Left lung (tissue), 10 donors: ENCODE data around the gene HNRNPM. TPM values are rescaled to one million over a fixed set of nuclear protein-coding genes. Genes with fewer than 3 reads are reported as not detected.
A peak's percentile ranks its signal among the peaks of the same experiment; 100 is the strongest.

Source experiments
- ATAC-seq: fragments of 200-7000 bp; cut with Tn5 transposase; one replicate; pipeline ENCODE4 v1.9.1; 2020; ENCODE audit warnings: moderate library complexity
- DNase-seq, 4 donors: peaks; one replicate each; pipeline ENCODE4 v3.0.0-alpha.2; 2013 to 2020
- H3K27ac ChIP-seq, 2 donors: fragments of 200-600 bp; sonication (generic) in 1 of 2; one replicate each; pipeline versions ENCODE4 v1.5.0 to v1.8.0; 2020 to 2021
- H3K27me3 ChIP-seq, 2 donors: fragments of 200-600 bp; sonication (generic) in 1 of 2; one replicate each; pipeline versions ENCODE4 v1.5.0 to v1.8.0; 2020 to 2021
- H3K36me3 ChIP-seq, 2 donors: fragments of 200-600 bp; sonication (generic) in 1 of 2; one replicate each; pipeline versions ENCODE4 v1.5.0 to v1.8.0; 2020 to 2021
- H3K4me1 ChIP-seq, 2 donors: fragments of 200-600 bp; one replicate each; pipeline ENCODE4 v1.8.0; 2021
- H3K4me3 ChIP-seq, 2 donors: fragments of 200-600 bp; sonication (generic) in 1 of 2; one replicate each; pipeline versions ENCODE4 v1.5.0 to v1.8.0; 2020 to 2021; ENCODE audit warnings: mild to moderate bottlenecking in 1 of 2
- H3K9me3 ChIP-seq, 2 donors: fragments of 200-600 bp; sonication (generic) in 1 of 2; one replicate each; pipeline versions ENCODE4 v1.5.0 to v1.8.0; 2020 to 2021
- CTCF ChIP-seq, 2 donors: fragments of 200-600 bp; sonication (generic) in 1 of 2; IDR thresholded peaks; one replicate each; pipeline versions ENCODE4 v1.5.0 to v1.8.0; 2021; ENCODE audit warnings: antibody characterized with exemption in 2 of 2
- intact Hi-C, 2 donors: fragments of 100-400 bp; cut with DNase I; formaldehyde crosslinking; loops; one replicate each; pipeline versions ENCODE4 v1.11.2 to v1.14.2; 2022
- polyA plus RNA-seq, 6 donors: library from polyadenylated mRNA; unstranded; fragments of 120-200 nt; gene quantifications; one replicate each; pipeline ENCODE4 v1.2.1, GENCODE V29; 2013; ENCODE audit not compliant: insufficient read length in 6 of 6
- total RNA-seq, 2 donors: library from RNA; stranded (reverse); fragmentation: NEBNext Ultra II Directional; extraction: Animal tissue kit (Norgen Biotek cat#: 25700); gene quantifications; one replicate each; pipeline ENCODE4 v1.2.1, GENCODE V29; 2021
- donor health status: DM: no; HTN: yes; CAD: no.
- donor health status: DM: no; HTN: no; CAD: no.

Gene HNRNPM
- total and polyA plus RNA-seq, 8 donors = 121 to 382 (median 335) TPM

DNA sequence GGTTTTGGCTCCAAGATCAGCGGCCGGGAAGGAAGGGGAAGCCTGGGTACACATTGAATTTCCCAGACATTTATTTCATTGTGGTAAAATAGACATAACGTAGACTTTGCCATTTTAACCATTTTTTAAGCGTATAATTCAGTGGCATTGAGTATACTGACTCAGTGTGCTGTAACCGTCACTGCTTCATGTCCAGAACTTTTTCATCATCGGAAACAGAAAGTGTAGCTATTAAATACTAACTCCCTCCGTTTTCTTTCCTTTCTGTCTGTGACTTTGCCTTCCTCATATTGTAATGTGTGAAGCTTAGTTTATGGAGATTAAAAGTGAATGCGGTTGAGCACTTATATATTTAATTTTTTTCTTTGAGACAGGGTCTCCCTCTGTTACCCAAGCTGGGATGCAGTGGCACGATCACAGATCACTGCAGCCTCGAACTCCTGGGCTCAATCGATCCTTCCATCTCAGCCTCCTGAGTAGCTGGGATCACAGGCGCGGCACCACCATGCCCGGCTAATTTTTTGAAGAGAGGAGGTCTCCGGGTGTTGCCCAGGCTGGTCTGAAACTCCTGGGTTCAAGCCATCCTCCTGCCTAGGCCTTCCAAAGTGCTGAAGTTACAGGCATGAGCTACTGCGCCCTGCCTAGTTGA lies 1.4 kb downstream of the HNRNPM start:
- TF ChIP-seq CTCF (IDR thresholded peaks at IDR 0.05) = no peak
- Histone ChIP-seq H3K9me3 (no peaks in the 10 kb centered on the region), H3K4me1 (peaks cover 34 to 61% of the 10 kb centered on the region in 2 donors), H3K27me3 (no peaks in the 10 kb centered on the region), H3K36me3 (peaks cover 0 to 11% of the 10 kb centered on the region in 2 donors), H3K4me3 (peak overlapping the region; percentile 92 to 93), H3K27ac (peak overlapping the region; percentile 90 to 95)
- intact Hi-C loops = no loop called here
- DNase-seq = no peak
- no peak for ATAC-seq

DNA sequence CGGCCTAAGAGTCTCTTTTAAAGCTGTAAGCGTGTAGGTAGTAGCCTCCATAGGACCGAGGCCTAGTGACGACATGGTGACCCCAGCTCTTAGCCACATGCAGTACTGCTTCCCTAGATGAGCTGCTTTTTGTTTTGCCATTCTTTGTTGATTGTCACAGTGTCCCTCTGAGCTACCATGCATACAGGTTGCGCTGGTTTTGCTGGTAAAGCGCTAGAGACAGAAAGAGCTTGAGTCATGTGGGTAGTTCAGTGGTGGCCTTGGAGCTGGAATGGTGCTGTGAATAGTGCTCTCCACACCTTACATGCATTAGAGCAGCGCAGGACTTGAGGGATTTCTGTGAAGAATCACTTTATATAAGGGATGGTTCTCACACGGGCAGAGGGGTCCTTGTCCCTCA lies 5.1 kb downstream of the HNRNPM start:
- Histone ChIP-seq H3K9me3 (no peaks in the 10 kb centered on the region), H3K4me3 (no peak overlapping the region), H3K27me3 (no peaks in the 10 kb centered on the region), H3K36me3 (peaks cover 0 to 22% of the 10 kb centered on the region in 2 donors), H3K27ac (no peak overlapping the region), H3K4me1 (peaks cover 51 to 87% of the 10 kb centered on the region in 2 donors)
- DNase-seq = no peak
- ATAC-seq = no peak
- no peak for TF ChIP-seq CTCF (IDR thresholded peaks at IDR 0.05)
- intact Hi-C loops = no loop called here

DNA sequence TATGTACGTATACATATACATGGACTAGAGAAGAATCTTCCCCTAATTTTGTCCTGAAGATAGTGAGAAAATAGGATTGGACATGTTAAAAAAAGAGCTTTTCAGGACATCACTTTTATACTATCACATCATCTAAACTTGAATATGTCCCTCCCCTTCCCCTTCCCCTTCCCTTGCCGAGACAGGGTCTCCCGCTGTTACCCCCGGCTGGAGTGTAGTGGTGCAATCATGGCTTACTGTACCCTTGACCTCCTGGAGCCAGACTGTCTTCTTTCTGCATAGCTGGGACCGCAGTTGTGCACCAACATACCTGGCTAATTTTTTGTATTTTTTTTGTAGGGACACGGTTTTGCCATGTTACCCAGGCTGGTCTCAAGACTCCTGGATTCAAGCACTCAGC lies 6.6 kb downstream of the HNRNPM start:
- ATAC-seq (no peak), DNase-seq (no peak)
- Histone ChIP-seq H3K4me1 (peaks cover 45 to 95% of the 10 kb centered on the region in 2 donors), H3K27ac (peak overlapping the region; percentile 41 to 45), H3K4me3 (no peak overlapping the region), H3K36me3 (peaks cover 0 to 34% of the 10 kb centered on the region in 2 donors), H3K27me3 (no peaks in the 10 kb centered on the region), H3K9me3 (no peaks in the 10 kb centered on the region)
- intact Hi-C loops = no loop called here
- no peak for TF ChIP-seq CTCF (IDR thresholded peaks at IDR 0.05)

DNA sequence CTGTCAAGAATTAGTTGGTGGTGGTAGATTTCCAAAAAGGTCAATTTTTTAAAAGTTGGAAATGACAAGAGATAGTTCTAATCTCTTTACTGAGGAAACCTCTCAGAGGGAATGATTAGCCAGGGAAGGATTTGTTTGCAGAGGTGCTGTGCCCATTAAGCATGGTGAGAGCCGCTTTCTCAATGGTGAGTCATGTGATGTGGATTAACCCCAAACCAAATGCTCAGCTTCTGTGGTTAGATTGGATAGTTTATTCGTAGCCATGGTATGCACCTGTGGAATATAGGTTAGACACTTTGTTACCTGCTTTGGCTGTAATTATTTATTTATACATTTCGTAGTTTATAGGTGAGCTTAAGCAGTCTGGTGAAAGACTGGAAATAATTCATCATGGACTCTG lies 7.1 kb downstream of the HNRNPM start:
- H3K36me3 ChIP-seq = peaks cover 0 to 34% of the 10 kb centered on the region in 2 donors
- H3K27me3 ChIP-seq = no peaks in the 10 kb centered on the region
- H3K9me3 ChIP-seq = no peaks in the 10 kb centered on the region
- H3K4me3 ChIP-seq = no peak overlapping the region
- H3K4me1 ChIP-seq = peaks cover 40 to 95% of the 10 kb centered on the region in 2 donors
- DNase-seq (no peak), ATAC-seq (peak; percentile 83)
- no peak for TF ChIP-seq CTCF (IDR thresholded peaks at IDR 0.05)
- intact Hi-C loops = no loop called here
- H3K27ac ChIP-seq = peak overlapping the region; percentile 41 to 45

DNA sequence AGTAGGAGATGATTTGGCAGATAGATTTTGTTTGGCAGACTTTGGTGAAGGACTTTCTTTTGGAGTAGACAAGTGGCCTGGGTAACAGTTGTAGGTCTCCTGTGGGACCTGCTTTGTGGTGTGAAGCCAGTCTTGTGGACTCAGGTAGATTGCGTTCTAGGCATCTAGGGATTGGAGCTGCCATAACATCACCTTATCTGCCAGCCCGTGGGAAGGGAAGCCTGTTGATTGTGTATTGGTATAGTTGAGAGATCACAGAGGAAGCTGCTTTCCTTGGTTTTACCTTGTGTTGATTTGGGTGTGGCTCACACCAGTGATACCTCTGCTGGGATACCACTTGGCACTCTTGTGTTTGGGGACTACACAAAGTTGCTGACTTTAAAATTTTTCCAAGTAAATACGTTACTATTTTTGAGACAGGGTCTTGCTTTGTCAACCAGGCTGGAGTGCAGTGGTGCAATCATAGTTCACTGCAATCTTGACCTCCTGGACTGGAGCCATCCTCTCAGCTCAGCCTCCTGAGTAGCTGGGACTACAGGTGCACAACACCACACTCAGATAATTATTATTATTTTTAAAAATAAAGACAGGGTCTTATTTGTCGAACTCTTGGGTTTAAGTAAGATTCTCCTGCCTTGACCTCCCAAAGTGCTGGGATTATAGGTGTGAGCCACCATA lies 7.8 kb downstream of the HNRNPM start:
- Histone ChIP-seq H3K4me1 (peaks cover 38 to 95% of the 10 kb centered on the region in 2 donors), H3K36me3 (peaks cover 0 to 38% of the 10 kb centered on the region in 2 donors), H3K27ac (peak overlapping the region in 1 of 2 donors; percentile 28), H3K9me3 (no peaks in the 10 kb centered on the region), H3K4me3 (no peak overlapping the region), H3K27me3 (no peaks in the 10 kb centered on the region)
- peak; percentile 10 for ATAC-seq
- DNase-seq = no peak
- intact Hi-C loops = no loop called here
- no peak for TF ChIP-seq CTCF (IDR thresholded peaks at IDR 0.05)
